Cardiac septum (tissue), 1 donor: ENCODE results near the gene KPNA3. TPM values are rescaled to one million over a fixed set of nuclear protein-coding genes. Genes with fewer than 3 reads are reported as not detected.
"Not testable (repeated sequence)": the region's sequence is repeated elsewhere in the genome, so short reads cannot be mapped to it uniquely, and the experiment has no call there.

Experiments used
- DNase-seq: peaks from one replicate; pipeline ENCODE4 v3.0.0-alpha.2; 2020; ENCODE audit warnings: low spot score
- intact Hi-C: fragments of 100-400 bp; cut with DNase I; formaldehyde crosslinking; loops from one replicate; pipeline ENCODE4 v1.14.0; 2022
- total RNA-seq: library from RNA; stranded (reverse); fragmentation: NEBNext Ultra II Directional; extraction: Animal tissue kit (Norgen Biotek cat#: 25700); gene quantifications from one replicate; pipeline ENCODE4 v1.2.1, GENCODE V29; 2021
- donor health status: DM: no; HTN: no; CAD: no.

The KPNA3 gene
- total RNA-seq, 1 donor from 2014 or later: 46.7 TPM

- intact Hi-C loops: no loop called here
- DNase-seq: no peak
Observed at GRCh38 chr13:49810567-49811526, 18.4 kb upstream of the KPNA3 start.

DNA sequence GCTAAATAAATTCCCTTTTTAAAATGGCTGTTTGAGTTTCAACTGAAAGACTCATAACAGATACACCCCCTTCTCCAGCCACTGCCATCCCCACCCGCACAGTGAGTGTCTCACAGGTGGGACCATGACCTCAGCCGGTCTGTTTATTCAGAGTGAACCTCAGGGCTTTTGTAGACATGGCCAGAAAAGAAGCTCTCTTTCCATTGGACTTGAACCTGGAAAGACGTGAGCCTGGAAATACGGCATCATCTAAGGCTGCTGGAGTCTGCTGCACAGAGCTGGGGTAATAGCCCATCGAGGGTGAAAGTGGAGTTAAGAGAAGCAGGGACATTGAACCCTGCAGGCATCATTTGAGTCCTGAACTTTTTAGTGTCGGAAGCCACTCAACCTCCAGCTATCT is 15.2 kb upstream of the KPNA3 start:
- no peak for DNase-seq
- intact Hi-C loops: no loop called here

- intact Hi-C loops: no loop called here
- no peak for DNase-seq
Observed at GRCh38 chr13:49806126-49806536, 13.6 kb upstream of the KPNA3 start.

DNA sequence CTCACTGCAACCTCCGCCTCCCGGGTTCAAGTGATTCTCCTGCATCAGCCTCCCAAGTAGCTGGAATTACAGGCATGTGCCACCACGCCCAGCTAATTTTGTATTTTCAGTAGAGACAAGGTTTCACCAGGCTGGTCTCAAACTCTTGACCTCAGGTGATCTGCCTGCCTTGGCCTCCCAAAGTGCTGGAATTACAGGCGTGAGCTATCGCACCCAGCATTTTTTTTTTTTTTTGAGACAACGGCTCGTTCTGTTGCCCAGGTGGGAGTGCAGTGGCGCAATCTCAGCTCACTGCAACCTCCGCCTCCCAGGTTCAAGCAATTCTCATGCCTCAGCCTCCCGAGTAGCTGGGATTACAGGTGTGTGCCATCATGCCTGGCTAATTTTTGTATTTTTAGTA is 10.6 kb upstream of the KPNA3 start:
- DNase-seq, intact Hi-C loops: not testable (repeated sequence)

DNA sequence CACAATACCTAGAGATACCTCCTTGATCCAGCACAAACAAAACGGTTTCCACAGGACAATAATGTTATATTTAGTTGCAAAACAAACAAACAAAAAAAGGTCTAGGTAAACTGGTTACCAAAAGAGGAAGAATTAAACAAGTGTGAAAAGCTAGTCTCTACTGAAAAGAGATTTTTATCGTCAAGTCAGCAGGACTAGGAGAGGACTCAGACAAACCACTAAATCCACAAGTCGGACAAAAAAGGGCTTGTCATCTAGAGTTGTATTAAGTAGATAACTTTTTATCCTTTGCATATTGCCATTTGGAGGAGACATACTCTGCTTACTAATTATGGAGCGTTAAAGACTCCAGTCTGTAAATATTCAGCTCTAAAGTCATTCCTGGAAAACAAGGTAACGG is 9.9 kb upstream of the KPNA3 start:
- intact Hi-C loops: no loop called here
- DNase-seq: no peak

DNA sequence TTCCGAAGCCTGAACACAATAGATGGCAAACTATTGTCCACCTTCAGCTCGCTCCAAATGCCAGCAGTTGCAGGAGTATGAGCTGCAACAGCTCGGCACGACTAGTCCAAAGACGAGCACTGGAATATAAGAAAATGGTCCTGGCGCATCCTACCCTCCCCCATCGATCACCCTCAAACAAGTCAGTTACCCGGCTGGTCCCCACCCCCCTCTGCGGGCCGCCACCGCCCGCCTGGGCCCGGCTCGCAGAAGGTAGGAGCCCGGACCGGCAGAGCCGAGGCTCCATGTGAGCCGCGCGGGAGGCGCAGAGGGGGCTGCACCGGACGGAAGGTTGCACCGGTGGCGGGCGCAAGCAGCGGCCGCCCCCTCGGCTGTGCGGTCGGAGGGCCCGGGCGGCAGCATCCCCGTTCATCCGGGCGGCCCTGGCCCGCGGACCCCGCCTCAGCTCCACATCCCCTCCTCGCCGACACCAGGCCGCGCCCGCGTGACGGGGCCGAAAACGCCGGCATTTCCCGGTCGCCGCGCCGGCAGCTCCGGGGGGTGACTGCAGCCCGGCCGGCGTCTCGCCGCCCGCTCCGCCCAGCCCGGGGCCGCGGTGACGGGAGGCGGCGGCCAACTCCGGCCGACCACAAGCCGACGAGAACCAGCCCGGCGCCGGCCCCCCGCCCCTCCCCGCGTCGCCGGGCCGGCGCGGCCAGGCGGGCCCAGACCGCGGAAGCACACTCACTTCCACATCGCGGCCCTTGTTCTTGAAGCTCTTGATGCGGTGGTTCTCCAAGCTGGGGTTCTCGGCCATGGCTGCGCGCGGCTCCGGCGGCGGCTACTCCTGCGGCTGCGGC is 552 bp downstream of the KPNA3 start:
- intact Hi-C loops: loop anchor here (1.0 to 5.0 kb wide), 3 partner anchors 55 to 144 kb away; partner anchors contain the start of genes EBPL and SPRYD7

DNA sequence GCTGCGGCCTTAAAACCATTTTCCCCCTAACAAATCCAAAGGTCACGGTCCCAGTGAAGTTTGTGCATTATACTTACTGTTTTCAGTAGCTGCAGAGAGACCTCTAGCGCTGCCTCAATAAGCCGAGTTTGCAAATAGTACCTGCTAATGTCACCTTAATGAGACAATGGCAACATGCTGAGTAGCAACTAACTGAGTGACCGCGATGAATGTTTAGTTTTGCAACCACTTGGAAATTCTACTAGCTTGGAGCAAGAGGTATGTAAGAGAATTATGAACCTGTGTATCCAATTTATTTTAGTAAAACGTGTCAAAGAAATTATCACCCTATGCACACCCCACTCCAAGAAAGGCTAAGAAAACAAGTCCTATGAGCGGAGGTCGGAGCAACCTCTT is 1.2 kb downstream of the KPNA3 start:
- DNase-seq: no peak
- intact Hi-C loops: loop anchor here (5.0 kb wide), 1 partner anchor 56 kb away; no protein-coding TSS in a partner anchor

More for the DNA sequence above, 552 bp downstream of the KPNA3 start:
- DNase-seq: peak; percentile 78

GRCh38 chr13:49789968-49790367 is 2.5 kb downstream of the KPNA3 start:
- intact Hi-C loops: loop anchor here (5.0 kb wide), 1 partner anchor 57 kb away; no protein-coding TSS in a partner anchor
- DNase-seq: no peak

GRCh38 chr13:49786401-49787008 is 6.0 kb downstream of the KPNA3 start:
- no peak for DNase-seq
- intact Hi-C loops: no loop called here

GRCh38 chr13:49784886-49785570 is 7.5 kb downstream of the KPNA3 start:
- DNase-seq: no peak
- intact Hi-C loops: no loop called here

DNA sequence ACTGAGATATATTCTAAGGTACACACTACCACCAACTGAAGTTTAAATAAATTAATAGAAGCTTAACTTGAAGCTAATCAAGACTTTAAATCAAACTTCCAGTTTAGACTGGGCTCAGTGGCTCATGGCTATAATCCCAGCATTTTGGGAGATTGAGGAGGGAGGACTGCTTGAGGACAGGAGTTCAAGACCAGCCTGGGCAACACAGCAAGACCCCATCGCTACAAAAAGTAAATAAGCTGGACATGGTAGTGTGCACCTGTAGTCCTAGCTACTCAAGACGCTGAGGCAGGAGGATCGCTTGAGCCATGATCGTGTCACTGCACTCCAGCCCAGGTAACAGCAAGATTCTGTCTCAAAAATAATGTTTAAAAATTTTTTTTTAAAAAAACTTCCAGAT is 8.6 kb downstream of the KPNA3 start:
- intact Hi-C loops: no loop called here
- no peak for DNase-seq

DNA sequence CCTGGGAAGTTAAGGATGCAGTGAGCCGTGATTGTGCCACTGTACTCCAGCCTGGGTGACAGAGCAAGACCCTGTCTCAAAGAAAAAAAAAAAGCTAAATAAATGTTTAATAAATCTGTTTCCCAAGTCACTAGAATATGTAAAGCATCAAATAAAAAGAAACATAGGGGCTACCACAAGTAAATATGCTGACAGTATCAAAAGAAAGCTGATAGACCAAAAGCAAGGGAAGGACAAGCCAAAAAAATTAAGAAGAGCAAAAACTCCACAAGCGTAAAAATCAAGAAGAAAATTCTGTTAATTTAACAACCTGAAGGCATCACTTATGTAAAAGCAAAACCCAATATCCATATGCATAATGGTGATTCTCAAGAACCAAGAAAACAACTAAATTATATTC is 9.7 kb downstream of the KPNA3 start:
- no peak for DNase-seq
- intact Hi-C loops: no loop called here

GRCh38 chr13:49781806-49782205 is 10.7 kb downstream of the KPNA3 start:
- intact Hi-C loops: no loop called here
- no peak for DNase-seq

DNA sequence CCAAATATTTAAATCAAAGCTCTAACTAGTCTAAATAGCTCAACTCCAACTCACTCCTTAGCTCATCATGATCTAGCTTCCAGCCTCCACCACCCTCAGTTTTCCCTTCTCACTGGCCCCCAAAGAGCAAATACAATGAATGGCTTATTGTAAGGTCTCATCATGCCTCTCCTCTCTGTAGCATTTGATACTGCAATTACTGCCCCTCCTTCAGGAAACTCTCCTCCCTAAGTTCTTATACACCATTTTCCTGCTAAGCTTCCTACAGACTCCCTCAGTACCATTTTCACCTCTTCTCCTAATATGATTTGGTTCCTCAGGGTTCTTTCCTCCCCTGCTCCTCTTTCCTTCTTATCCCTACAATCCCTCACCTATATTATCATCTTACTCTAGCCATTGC is 12.8 kb downstream of the KPNA3 start:
- no peak for DNase-seq
- intact Hi-C loops: no loop called here

DNA sequence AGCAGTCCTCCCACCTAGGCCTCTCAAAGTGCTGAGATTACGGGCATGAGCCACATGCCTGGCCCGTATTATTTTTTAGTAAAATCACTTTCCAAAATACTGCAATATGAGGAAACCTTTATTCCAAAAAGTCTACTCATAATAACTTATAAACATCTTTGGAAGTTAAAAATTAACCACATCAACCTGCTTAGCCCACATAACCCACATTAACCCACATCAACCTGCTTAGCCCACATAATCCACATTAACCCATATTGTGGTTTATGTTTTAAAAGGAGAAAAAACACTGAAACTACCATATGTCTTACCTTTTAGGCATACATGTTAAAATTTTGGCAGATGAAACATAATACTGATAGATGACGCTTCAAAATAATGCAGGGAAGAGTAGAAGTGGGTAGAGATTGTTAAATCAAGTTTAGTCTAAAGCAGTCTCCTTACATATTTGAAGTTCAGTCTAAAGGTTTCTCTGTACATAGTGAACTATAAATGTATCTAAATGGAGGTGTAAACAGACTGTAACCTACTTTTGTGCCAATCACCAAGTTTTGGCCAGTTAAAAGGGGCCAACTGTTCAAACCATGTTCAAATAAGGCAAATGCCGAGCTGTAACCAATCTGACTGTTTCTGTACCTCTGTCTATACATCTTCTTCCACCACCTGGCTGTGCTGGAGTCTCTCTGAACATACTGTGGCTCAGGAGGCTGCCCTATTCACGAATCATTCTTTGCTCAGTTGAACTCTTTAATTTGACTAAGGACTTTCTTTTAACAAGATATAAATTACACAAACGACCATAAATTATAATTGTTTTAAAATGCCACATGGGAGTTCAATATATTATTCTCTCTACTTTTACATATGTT is 14.5 kb downstream of the KPNA3 start:
- no peak for DNase-seq

DNA sequence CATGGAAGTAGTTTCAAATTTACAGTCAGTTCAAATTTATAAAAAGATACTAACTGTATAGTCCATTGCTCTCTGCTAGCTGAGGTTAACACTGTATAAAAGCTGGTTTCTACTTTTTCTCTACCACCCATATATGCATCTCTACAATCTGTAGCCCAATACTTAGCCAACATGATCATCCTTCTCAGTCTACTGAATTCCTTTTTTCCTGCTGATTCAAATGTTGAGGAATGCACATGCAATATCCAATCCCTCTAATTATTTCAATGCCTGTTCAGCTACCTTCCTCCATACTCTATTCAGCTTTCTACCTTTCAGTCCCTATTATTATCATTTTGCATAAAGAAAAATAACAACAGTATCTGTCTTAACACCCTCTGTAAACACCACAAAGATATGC is 15.6 kb downstream of the KPNA3 start:
- intact Hi-C loops: no loop called here
- no peak for DNase-seq

More for the DNA sequence above, 14.5 kb downstream of the KPNA3 start:
- intact Hi-C loops: no loop called here

DNA sequence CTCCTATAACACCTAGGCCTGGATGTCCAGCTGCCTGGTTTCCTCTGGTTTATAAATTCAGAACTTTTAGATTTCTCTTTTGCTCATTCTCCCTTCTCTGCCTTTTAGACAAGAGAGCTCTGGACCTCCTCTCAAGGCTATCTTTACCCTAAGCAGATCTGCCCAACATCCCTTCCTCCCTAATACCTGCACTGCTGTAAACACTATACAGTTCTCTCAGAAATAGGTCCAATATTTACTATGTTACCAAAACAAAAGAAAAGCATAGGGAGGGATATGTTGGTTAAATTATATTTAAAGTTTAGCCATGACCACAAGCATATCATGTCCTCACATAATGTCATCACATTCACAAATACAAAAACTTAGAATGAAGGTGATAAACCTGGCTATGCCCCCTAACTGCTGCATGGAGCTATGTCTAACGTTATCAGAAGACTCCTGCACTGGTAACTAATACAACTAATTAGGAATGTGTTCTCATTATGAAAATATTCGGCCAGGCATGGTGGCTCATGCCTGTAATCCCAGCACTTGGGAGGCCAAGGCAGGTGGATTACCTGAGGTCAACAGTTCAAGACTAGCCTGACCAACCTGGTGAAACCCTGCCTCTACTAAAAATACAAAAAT is 18.0 kb downstream of the KPNA3 start:
- no peak for DNase-seq
- intact Hi-C loops: no loop called here

DNA sequence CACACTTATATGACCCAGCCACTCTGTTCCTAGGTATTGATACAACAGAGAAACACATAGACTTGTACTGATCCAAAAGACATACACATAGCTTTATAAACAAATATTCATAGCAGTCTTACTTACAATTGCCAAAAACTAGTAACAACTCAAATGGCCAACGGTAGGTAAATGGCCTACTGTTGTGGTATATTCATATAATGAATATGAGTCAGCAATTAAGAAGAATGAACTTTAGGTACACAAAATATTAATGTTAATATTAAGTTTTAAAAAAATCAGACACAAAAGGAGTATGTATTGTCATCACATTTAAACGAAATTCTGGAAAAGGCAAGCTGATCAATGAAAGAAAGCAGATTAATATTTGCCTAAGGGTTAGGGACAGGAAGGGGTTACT is 19.7 kb downstream of the KPNA3 start:
- no peak for DNase-seq
- intact Hi-C loops: no loop called here
